Measurements from ENCODE around the gene TMEM175. TPM values are rescaled to one million over a fixed set of nuclear protein-coding genes. Genes with fewer than 3 reads are reported as not detected.

Gene TMEM175
- total RNA-seq, 1 donor from 2014 or later: 16.0 TPM

- Histone ChIP-seq H3K36me3 (ENCODE audit: control insufficient read depth, insufficient read depth, low read length) (peaks cover 2% of the 10 kb centered on the region), H3K27me3 (ENCODE audit: control insufficient read depth, insufficient read depth, low read length) (no peaks in the 10 kb centered on the region), H3K4me3 (ENCODE audit: low read depth, low read length) (no peak overlapping the region)
- DNase-seq (ENCODE audit: low read depth): no peak
- TF ChIP-seq CTCF (IDR thresholded peaks at IDR 0.05; ENCODE audit: insufficient read depth, low read length, poor library complexity, severe bottlenecking): no peak
Observed at GRCh38 chr4:910366-911091, 21.7 kb upstream of the TMEM175 start.

GRCh38 chr4:911221-911751 lies 21.0 kb upstream of the TMEM175 start:
- DNase-seq (ENCODE audit: low read depth): no peak
- H3K27me3 ChIP-seq (ENCODE audit: control insufficient read depth, insufficient read depth, low read length): no peaks in the 10 kb centered on the region
- TF ChIP-seq CTCF (IDR thresholded peaks at IDR 0.05; ENCODE audit: insufficient read depth, low read length, poor library complexity, severe bottlenecking): no peak
- no peak overlapping the region for H3K4me3 ChIP-seq (ENCODE audit: low read depth, low read length)
- H3K36me3 ChIP-seq (ENCODE audit: control insufficient read depth, insufficient read depth, low read length): peaks cover 2% of the 10 kb centered on the region

DNA sequence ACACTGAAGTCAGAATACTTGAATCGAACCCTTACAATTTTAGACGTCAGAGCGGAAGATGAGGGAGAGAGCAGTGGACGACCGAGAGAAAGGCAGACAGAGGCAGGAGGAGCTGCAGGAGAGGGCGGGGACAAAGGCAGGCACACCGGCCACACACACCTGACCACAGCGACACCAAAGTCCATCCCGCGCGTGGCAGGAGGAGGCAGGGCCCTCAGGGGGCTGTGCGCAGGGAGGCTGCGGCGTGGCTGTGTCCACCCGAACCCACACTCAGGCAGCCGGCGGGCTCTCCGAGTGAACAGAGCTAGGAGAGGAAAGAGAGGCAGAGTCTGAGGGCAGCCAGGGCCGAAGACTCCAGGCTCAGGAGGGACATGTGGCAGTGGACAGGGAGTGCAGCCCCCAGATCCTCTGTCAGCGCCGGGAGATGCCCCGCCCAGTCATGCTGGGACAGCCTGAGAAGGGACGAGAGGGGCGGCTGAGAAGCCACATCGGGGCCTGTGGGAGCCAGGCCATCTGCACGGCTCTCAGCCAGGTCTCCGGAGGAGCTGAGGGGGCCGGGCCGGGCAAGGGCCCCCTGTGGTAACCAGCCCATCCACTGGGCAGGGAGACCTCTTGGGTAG lies 20.3 kb upstream of the TMEM175 start:
- no peak for DNase-seq (ENCODE audit: low read depth)
- no peak for TF ChIP-seq CTCF (IDR thresholded peaks at IDR 0.05; ENCODE audit: insufficient read depth, low read length, poor library complexity, severe bottlenecking)
- Histone ChIP-seq H3K27me3 (ENCODE audit: control insufficient read depth, insufficient read depth, low read length) (no peaks in the 10 kb centered on the region), H3K36me3 (ENCODE audit: control insufficient read depth, insufficient read depth, low read length) (peaks cover 2% of the 10 kb centered on the region), H3K4me3 (ENCODE audit: low read depth, low read length) (no peak overlapping the region)

GRCh38 chr4:912548-913279 lies 19.5 kb upstream of the TMEM175 start:
- peaks cover 2% of the 10 kb centered on the region for H3K36me3 ChIP-seq (ENCODE audit: control insufficient read depth, insufficient read depth, low read length)
- no peak for DNase-seq (ENCODE audit: low read depth)

GRCh38 chr4:913280-913618 lies 19.0 kb upstream of the TMEM175 start:
- Histone ChIP-seq H3K4me3 (ENCODE audit: low read depth, low read length) (no peak overlapping the region), H3K36me3 (ENCODE audit: control insufficient read depth, insufficient read depth, low read length) (peaks cover 2% of the 10 kb centered on the region), H3K27me3 (ENCODE audit: control insufficient read depth, insufficient read depth, low read length) (no peaks in the 10 kb centered on the region)
- TF ChIP-seq CTCF (IDR thresholded peaks at IDR 0.05; ENCODE audit: insufficient read depth, low read length, poor library complexity, severe bottlenecking): no peak
- no peak for DNase-seq (ENCODE audit: low read depth)

More at GRCh38 chr4:912548-913279, 19.5 kb upstream of the TMEM175 start:
- Histone ChIP-seq H3K27me3 (ENCODE audit: control insufficient read depth, insufficient read depth, low read length) (no peaks in the 10 kb centered on the region), H3K4me3 (ENCODE audit: low read depth, low read length) (no peak overlapping the region)
- TF ChIP-seq CTCF (IDR thresholded peaks at IDR 0.05; ENCODE audit: insufficient read depth, low read length, poor library complexity, severe bottlenecking): no peak

All from kidney epithelial cell (primary cell).